A673 (cell line): ENCODE measurements around the gene CDK14. TPM values are rescaled to one million over a fixed set of nuclear protein-coding genes. Genes with fewer than 3 reads are reported as not detected.

Experiments
- BruUV-seq: library from RNA; stranded (reverse); fragments of 400-500 nt; replicated peaks from 2 replicates; lab custom pipeline; 2021; lab: Mats Ljungman, UMichigan
- CTCF ChIA-PET: fragments of 300-600 bp; sonication (Branson Sonifier 250); formaldehyde crosslinking; loops from one replicate; lab custom pipeline; 2022; ENCODE audit warnings: antibody characterized with exemption; lab: Charles Lee
- POLR2A ChIA-PET: fragments of 300-600 bp; sonication (Branson Sonifier 250); formaldehyde crosslinking; loops from one replicate; lab custom pipeline; 2022; ENCODE audit warnings: antibody characterized with exemption; ENCODE audit not compliant: low non-redundant PET; lab: Charles Lee
- DNase-seq: peaks from one replicate; pipeline ENCODE4 v3.0.0-alpha.2; 2015; ENCODE audit warnings: low spot score
- H3K27ac ChIP-seq: fragments of 200-600 bp; sonication (generic); 2 replicates; pipeline ENCODE4 v1.5.1; 2016; ENCODE audit warnings: mixed run types, low read depth, mild to moderate bottlenecking, mixed read lengths, antibody characterized with exemption, low read length; ENCODE audit not compliant: poor library complexity, severe bottlenecking
- H3K27me3 ChIP-seq: fragments of 200-600 bp; sonication (generic); replicated peaks from 2 replicates; pipeline ENCODE4 v1.6.1; 2017; ENCODE audit warnings: mixed run types, low read depth, mild to moderate bottlenecking, mixed read lengths, antibody characterized with exemption, low read length; ENCODE audit not compliant: insufficient read depth, poor library complexity
- H3K36me3 ChIP-seq: fragments of 200-600 bp; sonication (generic); 2 replicates; pipeline ENCODE4 v1.6.1; 2016; ENCODE audit warnings: mixed run types, mild to moderate bottlenecking, mixed read lengths, antibody characterized with exemption, low read length; ENCODE audit not compliant: insufficient read depth, poor library complexity, severe bottlenecking
- H3K4me1 ChIP-seq: fragments of 200-600 bp; sonication (generic); 2 replicates; pipeline ENCODE4 v1.6.1; 2017; ENCODE audit warnings: mixed run types, mild to moderate bottlenecking, mixed read lengths, antibody characterized with exemption, low read length; ENCODE audit not compliant: insufficient read depth, poor library complexity, severe bottlenecking
- H3K4me3 ChIP-seq: fragments of 200-600 bp; sonication (generic); 2 replicates; pipeline ENCODE4 v1.5.1; 2016; ENCODE audit warnings: low read depth, mixed run types, mild to moderate bottlenecking, mixed read lengths, low read length; ENCODE audit not compliant: poor library complexity, severe bottlenecking
- H3K9me3 ChIP-seq: fragments of 200-600 bp; sonication (generic); 2 replicates; pipeline ENCODE4 v1.6.1; 2016; ENCODE audit warnings: mixed run types, low read depth, mild to moderate bottlenecking, mixed read lengths, antibody characterized with exemption, low read length; ENCODE audit not compliant: poor library complexity, severe bottlenecking
- EZH2 ChIP-seq: fragments of 200-600 bp; sonication (generic); IDR thresholded peaks from 2 replicates; pipeline ENCODE4 v1.6.1; 2017; ENCODE audit warnings: borderline replicate concordance, low read depth, mild to moderate bottlenecking, mixed read lengths, antibody characterized with exemption, low read length; ENCODE audit not compliant: poor library complexity, severe bottlenecking
- intact Hi-C: fragments of 100-400 bp; cut with micrococcal nuclease; formaldehyde crosslinking; loops from one replicate; pipeline ENCODE4 v1.10.0; 2022; ENCODE audit not compliant: unreplicated experiment
- total RNA-seq: library from RNA; stranded (reverse); gene quantifications from 2 replicates; pipeline ENCODE4 v1.2.3, GENCODE V29; 2021
- TF ChIP-seq, protein P1 (sequence below): fragments of 300-800, 200-600 bp; sonication (generic); conservative IDR thresholded peaks from 2 replicates; pipeline ENCODE4 v1.5.1; 2017; ENCODE audit warnings: low read depth, mild to moderate bottlenecking, antibody characterized with exemption, low read length, moderate library complexity, mixed read lengths

Gene CDK14
- total RNA-seq, 1 experiment from 2014 or later = 128 TPM

DNA sequence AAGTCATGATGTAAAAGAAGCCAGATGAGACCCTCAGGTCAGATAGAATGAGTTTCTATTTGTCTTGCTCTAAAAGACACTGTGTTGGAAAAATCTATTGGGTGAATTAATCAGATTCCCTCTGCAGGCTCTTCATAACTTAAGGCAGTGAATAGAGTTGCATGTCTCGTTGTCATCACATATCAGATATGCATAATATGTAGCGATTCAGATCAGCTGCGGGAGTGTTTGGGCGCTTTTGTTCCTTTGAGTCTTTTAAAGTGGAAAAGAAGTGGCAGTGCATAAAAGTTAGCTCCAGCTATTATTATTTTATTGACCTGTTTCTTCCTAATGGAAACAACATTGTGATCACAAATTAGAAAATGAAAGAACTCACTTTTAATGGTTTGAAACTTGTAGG lies 84.4 kb downstream of the CDK14 start:
- TF ChIP-seq, protein P1, sequence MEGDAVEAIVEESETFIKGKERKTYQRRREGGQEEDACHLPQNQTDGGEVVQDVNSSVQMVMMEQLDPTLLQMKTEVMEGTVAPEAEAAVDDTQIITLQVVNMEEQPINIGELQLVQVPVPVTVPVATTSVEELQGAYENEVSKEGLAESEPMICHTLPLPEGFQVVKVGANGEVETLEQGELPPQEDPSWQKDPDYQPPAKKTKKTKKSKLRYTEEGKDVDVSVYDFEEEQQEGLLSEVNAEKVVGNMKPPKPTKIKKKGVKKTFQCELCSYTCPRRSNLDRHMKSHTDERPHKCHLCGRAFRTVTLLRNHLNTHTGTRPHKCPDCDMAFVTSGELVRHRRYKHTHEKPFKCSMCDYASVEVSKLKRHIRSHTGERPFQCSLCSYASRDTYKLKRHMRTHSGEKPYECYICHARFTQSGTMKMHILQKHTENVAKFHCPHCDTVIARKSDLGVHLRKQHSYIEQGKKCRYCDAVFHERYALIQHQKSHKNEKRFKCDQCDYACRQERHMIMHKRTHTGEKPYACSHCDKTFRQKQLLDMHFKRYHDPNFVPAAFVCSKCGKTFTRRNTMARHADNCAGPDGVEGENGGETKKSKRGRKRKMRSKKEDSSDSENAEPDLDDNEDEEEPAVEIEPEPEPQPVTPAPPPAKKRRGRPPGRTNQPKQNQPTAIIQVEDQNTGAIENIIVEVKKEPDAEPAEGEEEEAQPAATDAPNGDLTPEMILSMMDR = no peak
- no peak for TF ChIP-seq EZH2
- intact Hi-C loops = no loop called here
- H3K27me3 ChIP-seq = no peaks in the 10 kb centered on the region

DNA sequence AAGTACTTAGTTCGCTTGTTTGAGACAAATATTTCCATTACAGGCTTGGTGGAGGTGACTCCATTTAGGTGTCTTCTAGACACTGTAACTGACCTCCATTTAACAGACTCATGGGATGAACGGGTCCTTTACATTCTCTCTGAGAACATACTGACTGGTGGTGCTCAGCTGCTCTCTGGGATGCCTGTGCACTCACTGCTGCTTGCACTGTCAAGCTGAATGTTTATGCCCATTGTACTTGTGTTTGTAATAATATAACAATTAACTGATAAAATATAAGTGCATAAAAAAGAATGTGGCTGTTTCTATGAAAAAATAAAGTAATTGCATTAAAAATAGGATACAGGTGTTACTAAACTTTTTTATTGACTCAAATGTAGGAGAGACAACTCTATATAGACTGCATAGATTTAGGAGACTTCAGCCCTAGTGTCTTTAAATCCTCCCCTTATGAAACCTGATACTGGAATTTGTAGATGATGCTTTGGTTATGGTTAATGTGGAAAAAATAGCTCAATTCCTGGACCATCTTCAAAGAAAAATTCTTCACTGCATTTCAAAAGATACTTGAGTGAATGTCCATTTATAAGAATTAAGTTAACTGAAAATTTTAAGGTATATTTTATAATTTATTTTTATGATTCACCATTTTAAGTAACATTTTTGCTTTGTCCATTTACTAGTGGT lies 85.4 kb downstream of the CDK14 start:
- POLR2A ChIA-PET = interaction anchor here (0.5 kb wide), 1 partner anchor 42 kb away, joined by 5 read pairs; no protein-coding TSS in a partner anchor
- Histone ChIP-seq H3K4me3 (no peak overlapping the region), H3K27me3 (no peaks in the 10 kb centered on the region), H3K9me3 (no peaks in the 10 kb centered on the region), H3K27ac (peak overlapping the region; percentile 34), H3K36me3 (no peaks in the 10 kb centered on the region), H3K4me1 (peaks cover 81% of the 10 kb centered on the region)
- CTCF ChIA-PET = no interaction called here
- peak; percentile 37 for DNase-seq
- no TSS peak for BruUV-seq
- TF ChIP-seq EZH2 = no peak
- TF ChIP-seq, protein P1 = no peak
- intact Hi-C loops = no loop called here

More for the DNA sequence above, 84.4 kb downstream of the CDK14 start:
- Histone ChIP-seq H3K4me3 (peak overlapping the region; percentile 12), H3K9me3 (no peaks in the 10 kb centered on the region), H3K4me1 (peaks cover 75% of the 10 kb centered on the region), H3K36me3 (no peaks in the 10 kb centered on the region), H3K27ac (peak overlapping the region; percentile 34)
- ChIA-PET CTCF (no interaction called here), POLR2A (interaction anchor here (0.7 kb wide), 1 partner anchor 74 kb away, joined by 3 read pairs; no protein-coding TSS in a partner anchor)
- BruUV-seq = no TSS peak
- DNase-seq = no peak

DNA sequence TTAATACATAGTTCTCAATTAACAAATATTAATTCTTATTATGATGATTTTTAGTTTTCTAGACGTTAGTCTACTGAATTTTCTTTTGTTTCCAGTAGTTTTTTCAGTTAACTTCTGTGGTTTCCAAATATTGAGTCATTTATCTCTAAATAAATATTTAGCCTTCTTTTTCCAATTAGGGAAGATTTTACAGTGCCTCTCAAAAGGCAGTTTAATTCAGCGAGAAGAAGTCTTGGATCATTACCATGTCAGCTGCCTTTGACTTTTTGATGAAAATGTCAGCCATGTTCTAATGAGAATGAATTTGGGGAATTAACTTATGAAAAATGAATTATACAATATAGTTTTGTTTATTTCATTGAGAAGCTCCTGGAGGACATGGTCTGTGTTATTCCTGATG lies 90.0 kb downstream of the CDK14 start:
- TF ChIP-seq EZH2 = no peak
- TF ChIP-seq, protein P1 = no peak
- no TSS peak for BruUV-seq
- Histone ChIP-seq H3K4me1 (peaks cover 62% of the 10 kb centered on the region), H3K36me3 (no peaks in the 10 kb centered on the region), H3K9me3 (no peaks in the 10 kb centered on the region), H3K27me3 (no peaks in the 10 kb centered on the region), H3K27ac (no peak overlapping the region), H3K4me3 (no peak overlapping the region)
- intact Hi-C loops = no loop called here
- DNase-seq = no peak
- ChIA-PET CTCF (no interaction called here), POLR2A (no interaction called here)
